ENCODE measurements around the gene PDXDC1. TPM values are rescaled to one million over a fixed set of nuclear protein-coding genes. Genes with fewer than 3 reads are reported as not detected.
"Not testable (repeated sequence)": the region's sequence is repeated elsewhere in the genome, so short reads cannot be mapped to it uniquely, and the experiment has no call there.

Gene PDXDC1
- total RNA-seq, 3 donors from 2014 or later (not counting 1 experiment from before 2014, with no cell fraction given) = 72.7 to 88.2 (median 75.1) TPM

GRCh38 chr16:15046692-15047376 lies 72.0 kb downstream of the PDXDC1 start:
- H3K4me3 ChIP-seq (ENCODE audit: low read length) = no peak overlapping the region
- H3K4me1 ChIP-seq (ENCODE audit: control insufficient read depth, insufficient read depth, low read length) = no peaks in the 10 kb centered on the region
- ATAC-seq (no peak), DNase-seq (no peak)
- Mint-ChIP-seq H3K36me3 (no peaks in the 10 kb centered on the region), H3K4me1 (peaks cover 1% of the 10 kb centered on the region in 2 donors), H3K9me3 (no peaks in the 10 kb centered on the region), H3K27ac (no peak overlapping the region), H3K4me3 (no peak overlapping the region), H3K27me3 (ENCODE audit: low read depth in 2 of 2) (no peaks in the 10 kb centered on the region)
- intact Hi-C loops (cut with micrococcal nuclease) = no loop called here
- H3K36me3 ChIP-seq (ENCODE audit: control insufficient read depth, insufficient read depth, low read length) = peaks cover 4% of the 10 kb centered on the region
- H3K27me3 ChIP-seq (ENCODE audit: control insufficient read depth, insufficient read depth, low read length) = no peaks in the 10 kb centered on the region
- H3K9me3 ChIP-seq (ENCODE audit: control insufficient read depth, insufficient read depth, low read length) = no peaks in the 10 kb centered on the region
- 96% methylated on average over 21 of the region's 21 CpGs for WGBS (ENCODE audit: insufficient coverage)
- TF ChIP-seq CTCF (IDR thresholded peaks at IDR 0.05) = no peak
- no peak overlapping the region for H3K27ac ChIP-seq (ENCODE audit: low read length)

DNA sequence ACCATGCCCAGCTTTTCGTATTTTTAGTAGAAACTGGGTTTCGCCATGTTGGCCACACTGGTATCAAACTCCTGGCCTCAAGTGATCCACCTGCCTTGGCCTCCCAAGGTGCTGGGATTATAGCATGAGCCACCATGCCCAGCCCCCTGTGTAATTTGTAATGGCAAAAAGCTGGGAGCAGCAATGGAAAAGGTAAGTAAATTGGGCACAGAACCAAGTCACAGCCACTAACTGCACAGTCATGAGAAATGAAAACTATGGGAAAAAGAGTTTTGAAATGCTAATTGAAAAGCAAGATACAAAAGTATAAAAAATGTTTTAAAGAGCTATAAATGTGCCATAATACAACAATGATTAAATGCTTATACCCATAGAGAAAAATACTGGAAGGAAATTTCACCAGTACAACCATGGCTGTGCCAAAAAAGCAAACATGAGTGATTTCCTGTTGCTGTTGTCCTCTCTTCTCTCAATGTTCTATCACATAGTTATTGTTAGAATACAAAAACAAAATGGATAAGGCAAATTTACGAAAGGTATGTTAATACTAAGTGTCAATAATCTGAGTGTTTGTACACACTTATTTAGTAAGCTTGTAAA lies 74.9 kb downstream of the PDXDC1 start:
- ATAC-seq (no peak), DNase-seq (no peak)
- Mint-ChIP-seq H3K36me3 (no peaks in the 10 kb centered on the region), H3K27me3 (ENCODE audit: low read depth in 2 of 2) (no peaks in the 10 kb centered on the region), H3K9me3 (no peaks in the 10 kb centered on the region), H3K27ac (no peak overlapping the region), H3K4me3 (no peak overlapping the region), H3K4me1 (peaks cover 9 to 10% of the 10 kb centered on the region in 2 donors)
- intact Hi-C loops (cut with micrococcal nuclease) = no loop called here
- H3K4me3 ChIP-seq (ENCODE audit: low read length) = no peak overlapping the region
- no peak overlapping the region for H3K27ac ChIP-seq (ENCODE audit: low read length)
- peaks cover 4% of the 10 kb centered on the region for H3K36me3 ChIP-seq (ENCODE audit: control insufficient read depth, insufficient read depth, low read length)
- no peaks in the 10 kb centered on the region for H3K9me3 ChIP-seq (ENCODE audit: control insufficient read depth, insufficient read depth, low read length)
- no peak for TF ChIP-seq CTCF (IDR thresholded peaks at IDR 0.05)
- WGBS (ENCODE audit: insufficient coverage) = 96% methylated on average over 2 of the region's 3 CpGs
- no peaks in the 10 kb centered on the region for H3K27me3 ChIP-seq (ENCODE audit: control insufficient read depth, insufficient read depth, low read length)
- H3K4me1 ChIP-seq (ENCODE audit: control insufficient read depth, insufficient read depth, low read length) = peaks cover 5% of the 10 kb centered on the region

DNA sequence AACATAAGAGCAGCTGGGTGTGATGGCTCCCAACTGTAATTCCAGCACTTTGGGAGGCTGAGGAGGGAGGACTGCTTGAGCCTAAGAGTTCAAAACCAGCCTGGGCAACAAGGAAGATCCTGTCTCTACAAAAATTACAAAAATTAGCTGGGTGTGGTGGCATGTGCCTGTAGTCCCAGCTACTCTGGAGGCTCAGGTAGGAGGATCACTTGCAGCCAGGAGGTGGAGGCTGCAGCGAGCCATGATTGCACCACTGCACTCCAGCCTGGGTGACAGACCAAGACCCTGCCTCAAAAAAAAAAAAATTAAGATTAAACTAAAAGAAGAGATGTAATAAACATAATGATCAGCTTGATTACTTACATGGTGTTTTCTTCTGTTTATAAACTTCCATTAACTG lies 75.6 kb downstream of the PDXDC1 start:
- H3K27ac Mint-ChIP-seq; ATAC-seq; H3K36me3 ChIP-seq (ENCODE audit: control insufficient read depth, insufficient read depth, low read length); H3K9me3 Mint-ChIP-seq; H3K4me3 Mint-ChIP-seq; H3K4me3 ChIP-seq (ENCODE audit: low read length); H3K9me3 ChIP-seq (ENCODE audit: control insufficient read depth, insufficient read depth, low read length); intact Hi-C loops (cut with micrococcal nuclease); DNase-seq; H3K27me3 ChIP-seq (ENCODE audit: control insufficient read depth, insufficient read depth, low read length); H3K27me3 Mint-ChIP-seq (ENCODE audit: low read depth in 2 of 2); H3K36me3 Mint-ChIP-seq; H3K27ac ChIP-seq (ENCODE audit: low read length): not testable (repeated sequence)
- H3K4me1 Mint-ChIP-seq = peaks cover 16% of the 10 kb centered on the region in 2 donors
- 88% methylated on average over 1 of the region's 1 CpG for WGBS (ENCODE audit: insufficient coverage)
- H3K4me1 ChIP-seq (ENCODE audit: control insufficient read depth, insufficient read depth, low read length) = peaks cover 12% of the 10 kb centered on the region

DNA sequence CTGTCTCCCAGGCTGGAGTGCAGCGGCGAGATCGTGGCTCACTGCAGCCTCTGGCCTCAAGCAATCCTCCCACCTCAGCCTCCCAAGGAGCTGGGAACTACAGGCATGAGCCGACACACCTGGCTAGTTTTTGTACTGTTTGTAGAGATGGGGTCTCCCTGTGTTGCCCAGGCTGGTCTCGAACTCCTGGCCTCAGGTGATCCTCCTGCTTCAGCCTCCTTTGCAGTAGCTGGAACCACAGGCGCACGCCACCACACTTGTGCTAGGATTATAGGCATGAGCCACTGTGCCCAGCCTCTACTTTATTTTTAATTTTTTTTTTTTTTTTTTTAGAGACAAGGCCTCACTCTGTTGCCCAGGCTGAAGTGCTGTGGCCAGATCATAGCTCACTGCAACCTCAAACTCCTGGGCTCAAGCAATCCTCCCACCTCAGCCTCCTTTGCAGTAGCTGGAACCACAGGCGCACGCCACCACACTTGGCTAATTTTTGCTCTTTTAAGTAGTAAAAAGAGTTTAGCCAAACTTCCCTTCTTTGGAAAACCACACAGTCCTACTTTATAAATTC lies 76.6 kb downstream of the PDXDC1 start:
- Mint-ChIP-seq H3K36me3 (no peaks in the 10 kb centered on the region), H3K27ac (peak overlapping the region in 1 of 2 donors; percentile 58), H3K4me1 (peaks cover 16 to 20% of the 10 kb centered on the region in 2 donors), H3K4me3 (no peak overlapping the region), H3K9me3 (no peaks in the 10 kb centered on the region), H3K27me3 (ENCODE audit: low read depth in 2 of 2) (no peaks in the 10 kb centered on the region)
- no peak for TF ChIP-seq CTCF (IDR thresholded peaks at IDR 0.05)
- ATAC-seq (no peak), DNase-seq (no peak)
- Histone ChIP-seq H3K4me3 (ENCODE audit: low read length) (no peak overlapping the region), H3K36me3 (ENCODE audit: control insufficient read depth, insufficient read depth, low read length) (peaks cover 4% of the 10 kb centered on the region), H3K9me3 (ENCODE audit: control insufficient read depth, insufficient read depth, low read length) (no peaks in the 10 kb centered on the region), H3K4me1 (ENCODE audit: control insufficient read depth, insufficient read depth, low read length) (peaks cover 18% of the 10 kb centered on the region), H3K27ac (ENCODE audit: low read length) (no peak overlapping the region), H3K27me3 (ENCODE audit: control insufficient read depth, insufficient read depth, low read length) (no peaks in the 10 kb centered on the region)
- intact Hi-C loops (cut with micrococcal nuclease) = no loop called here
- WGBS (ENCODE audit: insufficient coverage) = 92% methylated on average over 9 of the region's 9 CpGs

All from natural killer cell (primary cell).